COR-L47 (cell line): Measurements from ENCODE around the gene ELMOD3.
"Not testable (repeated sequence)": the region's sequence is repeated elsewhere in the genome, so short reads cannot be mapped to it uniquely, and the experiment has no call there.

Experiments used
- DNase-seq: peaks from one replicate; lab custom pipeline; 2025; lab: John Stamatoyannopoulos, UW

Gene ELMOD3

GRCh38 chr2:85354286-85355072, at the start of gene ELMOD3, which contains the start of gene RETSAT:
Gene ELMOD3 (plus strand): TSS chr2:85354769. CDS start chr2:85357199, 2,430 bp downstream.
Gene RETSAT (minus strand): TSS chr2:85354528. CDS start chr2:85354507, 21 bp downstream.
- peak; percentile 98 for DNase-seq

DNA sequence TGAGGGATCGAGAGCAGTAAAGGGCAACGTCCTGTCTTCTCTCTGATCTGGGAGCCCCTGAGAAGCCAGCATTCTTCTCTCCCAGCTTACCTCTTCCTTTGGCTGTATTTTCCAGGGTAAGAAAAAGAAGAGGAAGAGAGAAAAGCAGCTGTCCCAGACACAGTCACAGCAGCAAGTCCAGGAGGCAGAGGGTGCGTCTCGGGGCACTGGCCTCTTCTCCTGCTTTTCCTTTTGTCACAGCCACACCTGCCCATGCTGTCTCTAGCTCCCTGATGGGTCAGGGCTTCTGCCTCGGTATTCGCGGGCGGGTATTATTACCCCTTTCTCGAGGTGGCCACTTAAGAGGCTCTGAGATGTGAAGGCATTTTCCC, 47.1 kb upstream of the ELMOD3 start:
- no peak for DNase-seq

- DNase-seq: no peak
Measured at GRCh38 chr2:85308201-85308600, 46.4 kb upstream of the ELMOD3 start.

GRCh38 chr2:85308896-85309555, 45.5 kb upstream of the ELMOD3 start:
- DNase-seq: peak; percentile 90

DNA sequence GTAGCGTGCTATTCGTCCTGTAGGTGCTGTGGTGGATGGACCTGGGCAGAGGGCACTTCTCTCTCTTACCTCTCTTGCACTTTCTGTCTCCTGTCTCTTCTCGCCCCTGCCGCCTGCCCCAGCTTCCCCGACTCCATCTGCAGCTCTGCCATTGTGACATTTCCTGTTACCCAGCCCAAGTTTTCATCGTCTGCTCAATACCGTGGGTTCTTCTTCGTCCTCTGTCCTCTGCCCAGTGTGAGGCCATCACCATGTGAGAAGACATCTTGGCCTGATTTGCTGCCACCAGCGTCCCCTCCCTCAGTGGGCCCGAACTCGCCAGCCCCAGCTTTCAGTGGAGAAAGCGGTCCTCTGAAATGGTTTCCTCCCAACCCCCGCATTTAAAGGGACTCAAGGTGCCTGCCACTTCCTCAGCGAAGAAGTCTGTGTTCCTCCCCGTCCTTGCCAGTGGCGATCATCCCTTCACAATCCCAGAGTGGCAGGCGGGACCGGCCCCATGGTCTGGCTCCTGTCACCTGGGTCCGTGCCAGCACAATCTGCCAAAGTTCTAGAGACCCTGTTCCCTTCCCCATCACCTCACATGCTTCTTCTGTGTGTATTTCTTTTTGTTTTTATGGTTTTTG, 44.8 kb upstream of the ELMOD3 start:
- no peak for DNase-seq

- no peak for DNase-seq
Measured at GRCh38 chr2:85310330-85310729, 44.2 kb upstream of the ELMOD3 start.

GRCh38 chr2:85312404-85312803, 42.2 kb upstream of the ELMOD3 start:
- DNase-seq: no peak

DNA sequence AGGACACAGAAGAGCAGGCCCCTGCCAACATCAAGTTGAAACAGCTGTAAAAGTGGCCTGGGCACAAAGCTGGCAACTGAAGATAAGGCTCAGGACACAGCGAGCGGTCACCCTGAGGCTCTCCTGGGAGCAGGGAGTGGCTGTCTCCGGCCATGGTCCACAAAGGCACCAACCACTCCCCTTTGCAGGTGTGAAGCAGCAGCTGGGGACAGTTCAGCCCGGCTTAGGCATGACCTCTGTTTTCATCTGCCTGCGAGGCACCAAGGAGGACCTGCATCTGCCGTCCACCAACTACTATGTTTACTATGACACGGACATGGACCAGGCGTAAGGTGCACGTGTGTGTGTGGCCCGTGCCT, 39.7 kb upstream of the ELMOD3 start:
- no peak for DNase-seq

- not testable (repeated sequence) for DNase-seq
Measured at GRCh38 chr2:85315921-85316320, 38.6 kb upstream of the ELMOD3 start.

DNA sequence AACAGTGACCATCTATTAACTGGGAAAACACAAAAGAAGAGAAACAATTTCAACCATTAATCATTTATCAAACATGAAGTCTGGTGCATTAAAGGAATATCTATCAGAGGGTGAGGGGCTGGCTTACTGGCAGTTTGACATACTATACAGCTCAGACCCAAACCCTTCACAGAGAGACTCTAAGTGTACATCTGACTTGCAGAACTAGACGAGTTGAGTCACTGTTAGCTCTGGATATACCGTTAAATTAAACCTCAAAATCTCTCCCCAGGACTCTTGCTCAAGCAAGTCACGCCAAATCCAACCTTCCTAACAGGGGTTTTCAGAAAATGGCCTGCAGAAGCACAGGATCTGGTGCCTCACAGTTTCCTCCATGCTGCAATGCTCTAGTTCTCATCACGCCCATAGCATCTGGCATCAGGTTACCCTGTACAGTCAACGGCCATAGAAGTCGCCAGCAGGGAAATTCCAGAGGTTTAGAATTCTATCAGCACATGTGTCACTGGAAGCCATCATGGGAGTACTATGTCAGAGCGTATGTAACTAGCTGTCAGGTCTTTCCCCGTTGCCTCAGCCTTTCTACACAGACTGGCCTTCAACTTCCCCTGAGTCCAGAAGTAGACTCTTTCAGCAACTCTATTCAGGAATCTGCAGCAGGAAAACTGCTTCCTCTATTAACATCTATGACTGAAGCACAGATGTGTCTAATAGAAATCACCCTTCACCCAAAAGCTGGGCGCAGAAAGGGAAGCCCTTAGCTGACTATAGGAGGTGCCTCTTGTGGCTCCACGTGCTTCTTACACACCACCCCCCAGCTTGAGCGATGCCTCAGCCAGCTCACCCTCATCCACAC, 36.1 kb upstream of the ELMOD3 start:
- DNase-seq: no peak

GRCh38 chr2:85319796-85320195, 34.8 kb upstream of the ELMOD3 start:
- DNase-seq: no peak

- DNase-seq: no peak
Measured at GRCh38 chr2:85323351-85323987, 31.1 kb upstream of the ELMOD3 start.

DNA sequence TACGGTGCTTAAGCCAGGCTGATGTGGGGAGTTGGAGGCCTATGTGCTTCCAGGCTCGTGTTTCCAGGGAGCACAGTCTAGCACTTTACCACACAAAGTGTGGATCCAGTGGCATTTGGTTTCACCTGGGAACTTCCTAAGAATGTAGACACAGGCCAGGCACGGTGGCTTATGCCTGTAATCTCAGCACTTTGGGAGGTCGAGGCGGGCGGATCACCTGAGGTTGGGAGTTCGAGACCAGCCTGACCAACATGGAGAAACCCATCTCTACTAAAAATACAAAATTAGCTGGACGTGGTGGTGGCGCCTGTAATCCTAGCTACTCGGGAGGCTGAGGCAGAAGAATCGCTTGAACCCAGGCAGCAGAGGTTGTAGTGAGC, 30.6 kb upstream of the ELMOD3 start:
- not testable (repeated sequence) for DNase-seq

DNA sequence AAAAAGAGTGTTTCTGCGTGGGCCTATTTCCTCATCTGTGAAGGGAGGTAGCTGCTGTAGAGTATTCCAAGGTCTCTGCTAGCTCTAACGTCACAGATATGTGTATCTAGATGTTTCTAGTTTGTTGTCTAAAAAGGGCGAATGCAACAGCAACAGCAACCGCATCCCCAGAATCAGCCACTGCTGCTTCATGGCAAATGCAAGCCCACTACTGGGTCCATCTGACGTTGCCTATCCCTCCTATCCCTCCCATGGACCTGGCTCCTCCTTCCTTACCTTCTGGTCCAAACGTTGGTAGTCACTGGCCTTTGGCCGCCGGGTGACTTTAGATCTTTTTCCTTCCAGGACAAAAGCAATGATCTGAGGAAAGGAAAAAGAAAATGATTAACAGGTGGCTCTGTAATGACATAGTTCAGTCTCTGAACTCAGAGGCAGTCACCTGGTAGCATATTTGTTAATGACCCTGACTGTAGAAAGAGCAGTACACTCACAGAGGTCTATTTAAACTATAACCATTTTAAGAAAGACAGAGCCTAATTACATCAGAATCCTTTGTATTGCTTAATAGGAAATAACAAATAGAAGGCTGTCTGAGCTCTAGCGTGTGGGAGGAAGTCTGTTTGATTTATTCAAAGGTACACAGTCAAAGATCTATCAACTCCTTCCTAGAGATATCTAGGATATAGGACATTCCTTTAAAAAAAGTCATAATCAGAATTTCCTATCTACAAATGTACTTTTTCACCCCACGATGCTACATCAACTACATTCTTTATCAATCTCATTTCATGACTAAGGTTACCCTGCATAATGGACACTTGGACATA, 29.7 kb upstream of the ELMOD3 start:
- no peak for DNase-seq

- no peak for DNase-seq
Measured at GRCh38 chr2:85325466-85325811, 29.1 kb upstream of the ELMOD3 start.

DNA sequence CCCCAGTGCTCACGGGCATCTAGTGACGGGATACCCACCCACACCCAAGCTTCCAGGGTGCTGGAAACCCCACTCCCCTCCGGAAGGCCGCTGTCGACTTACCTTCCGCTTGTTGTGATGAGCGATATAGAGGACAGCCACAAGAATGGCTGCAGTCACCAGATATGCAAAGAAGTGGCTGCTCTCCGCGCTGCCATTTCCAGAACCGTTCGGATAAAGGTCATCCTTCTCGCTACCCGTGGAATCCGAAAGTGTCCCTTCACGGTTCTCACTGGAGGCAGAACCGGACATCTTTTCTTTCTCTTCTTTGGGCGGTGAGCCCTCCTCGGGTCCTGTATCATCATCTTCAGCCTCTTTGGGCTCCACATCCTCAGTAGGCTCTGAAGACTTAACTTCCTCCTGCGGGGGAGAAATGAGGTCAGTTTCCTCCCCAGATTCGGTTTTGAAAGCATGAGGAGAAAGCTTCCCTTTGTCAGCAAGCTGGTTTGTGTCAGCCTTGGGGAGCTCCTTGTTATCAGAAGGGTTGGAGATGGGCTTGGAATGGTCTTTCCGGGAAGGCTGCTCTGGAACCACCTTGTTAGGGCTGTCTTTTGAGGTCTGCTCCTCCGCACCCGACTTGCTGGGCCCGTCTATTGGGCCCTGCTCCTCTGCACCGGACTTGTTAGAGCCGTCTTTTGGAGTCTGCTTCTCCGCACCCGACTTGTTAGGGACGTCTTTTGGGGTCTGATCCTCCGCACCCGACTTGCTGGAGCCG, 28.0 kb upstream of the ELMOD3 start:
- no peak for DNase-seq

DNA sequence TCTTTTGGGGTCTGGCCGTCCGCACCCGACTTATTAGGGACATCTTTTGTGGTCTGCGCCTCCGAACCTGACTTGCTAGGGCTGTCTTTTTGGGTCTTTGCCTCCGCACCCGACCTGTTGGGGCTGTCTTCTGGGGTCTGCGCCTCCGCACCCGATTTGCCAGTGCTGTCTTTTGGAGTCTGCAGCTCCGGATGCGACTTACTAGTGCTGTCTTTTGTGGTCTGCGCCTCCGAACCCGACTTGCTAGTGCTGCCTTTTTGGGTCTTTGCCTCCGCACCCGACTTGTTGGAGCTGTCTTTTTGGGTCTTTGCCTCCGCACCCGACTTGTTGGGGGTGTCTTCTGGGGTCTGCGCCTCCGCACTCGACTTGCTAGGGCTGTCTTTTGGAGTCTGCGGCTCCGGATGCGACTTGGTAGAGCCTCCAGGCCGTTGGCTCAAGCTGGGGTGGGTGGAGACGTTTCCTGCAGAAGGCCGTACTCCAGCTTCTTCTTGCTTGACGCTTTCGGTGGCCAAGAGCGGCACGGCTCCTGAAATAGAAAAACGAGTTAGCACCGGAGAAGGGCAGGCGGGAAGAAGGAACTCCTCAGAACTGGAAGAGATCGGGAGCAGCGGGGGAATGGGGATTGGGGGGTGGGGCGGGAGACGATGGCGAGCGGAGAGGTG, 27.3 kb upstream of the ELMOD3 start:
- DNase-seq: no peak

DNA sequence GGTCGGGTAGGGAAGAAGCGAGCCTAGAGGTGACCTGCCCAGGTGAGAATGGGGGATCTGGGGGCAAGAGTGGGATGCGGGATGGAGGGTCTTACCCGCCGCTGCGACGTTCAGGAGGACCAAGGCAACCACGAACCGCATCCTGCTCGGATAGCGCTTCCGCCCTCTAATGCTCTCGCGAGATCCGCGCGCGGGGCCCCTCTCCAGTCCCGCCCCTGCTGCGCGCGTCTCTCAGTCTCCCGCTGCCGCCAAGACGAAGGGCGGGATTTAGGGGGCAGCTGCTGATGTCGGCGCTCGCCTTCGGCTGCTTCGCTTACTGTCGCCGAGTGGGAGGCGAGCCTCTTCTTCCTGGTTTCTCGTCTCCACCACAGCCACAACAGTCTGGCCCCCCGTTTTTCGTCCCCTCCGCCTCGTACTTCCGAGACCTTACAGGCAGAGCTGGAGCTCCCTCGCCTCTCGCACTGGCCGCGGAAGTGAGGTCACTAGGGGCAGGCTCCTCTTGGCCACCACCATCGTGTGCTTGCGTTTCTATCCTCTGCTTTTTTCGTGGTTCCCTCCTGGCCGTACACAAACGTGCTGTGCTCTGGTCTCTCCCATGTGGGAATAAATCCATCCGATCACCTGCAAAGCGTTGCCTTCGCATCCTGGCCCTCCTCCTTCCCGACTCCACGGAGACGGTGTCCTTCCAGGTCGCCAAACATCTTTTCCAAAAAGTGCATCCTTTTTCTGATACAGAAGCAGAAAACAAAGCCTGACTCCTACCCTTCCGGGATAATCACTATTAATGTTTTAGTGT, 26.5 kb upstream of the ELMOD3 start, which contains the start of gene TGOLN2:
TGOLN2 (minus strand) TSS at position 168 of the 796 bp plus-strand sequence; CDS start at position 141, 27 bp downstream.
- peak; percentile 94 for DNase-seq
